Transverse colon (tissue), 4 donors: ENCODE measurements around the gene SLC1A1. TPM values are rescaled to one million over a fixed set of nuclear protein-coding genes. Genes with fewer than 3 reads are reported as not detected.

Source experiments
- DNase-seq: peaks from one replicate; pipeline ENCODE4 v3.0.0-alpha.2; 2019
- H3K27ac ChIP-seq, 4 donors: fragments of 200-600 bp; sonication (generic); 2 replicates each; pipeline ENCODE4 v1.5.1; 2016 to 2018; ENCODE audit warnings: inconsistent platforms in 4 of 4
- H3K27me3 ChIP-seq: fragments of 200-600 bp; sonication (generic); 2 replicates; pipeline ENCODE4 v1.5.1; 2017; ENCODE audit warnings: inconsistent platforms
- H3K36me3 ChIP-seq, 4 donors: fragments of 200-600 bp; sonication (generic); 2 replicates each; pipeline ENCODE4 v1.5.1; 2017 to 2019; ENCODE audit warnings: inconsistent platforms in 4 of 4
- H3K4me1 ChIP-seq, 4 donors: fragments of 200-600 bp; sonication (generic); 2 replicates each; pipeline ENCODE4 v1.5.1; 2017 to 2020; ENCODE audit warnings: inconsistent platforms in 4 of 4
- H3K4me3 ChIP-seq, 4 donors: fragments of 200-600 bp; sonication (generic); 1 replicate in 1 of 4; 2 replicates in 3 of 4; pipeline versions ENCODE4 v1.5.1 to v1.6.1; 2017 to 2019; ENCODE audit warnings: inconsistent platforms in 4 of 4
- H3K9me3 ChIP-seq, 2 donors: fragments of 200-600 bp; sonication (generic); 2 replicates each; pipeline ENCODE4 v1.5.1; 2017 to 2019; ENCODE audit warnings: inconsistent platforms in 2 of 2
- CTCF ChIP-seq, 5 experiments: fragments of 200-600 bp in 3 of 5; fragments of 450-650 bp in 2 of 5; sonication (generic) in 3 of 5; IDR thresholded peaks; 1 replicate in 2 of 5; 2 replicates in 3 of 5; pipeline ENCODE4 v1.5.1; 2016 to 2017; ENCODE audit warnings: antibody characterized with exemption in 5 of 5, inconsistent platforms in 3 of 5, mild to moderate bottlenecking in 2 of 5, moderate library complexity in 1 of 5
- EP300 ChIP-seq: sonication (generic); formaldehyde crosslinking; IDR thresholded peaks from one replicate; pipeline ENCODE4 v1.6.1; 2017; ENCODE audit warnings: antibody characterized with exemption, low read depth
- POLR2A ChIP-seq: fragments of 450-650 bp; IDR thresholded peaks from one replicate; pipeline ENCODE4 v1.6.1; 2016; ENCODE audit warnings: antibody characterized with exemption, mild to moderate bottlenecking, moderate library complexity
- POLR2AphosphoS5 ChIP-seq, 3 donors: sonication (generic); formaldehyde crosslinking; IDR thresholded peaks; one replicate each; pipeline ENCODE4 v1.6.1; 2016; ENCODE audit warnings: antibody characterized with exemption in 3 of 3
- WGBS, 2 donors: methylation state at CpG; one replicate each; pipeline ENCODE4 v1.1.5; 2018; ENCODE audit warnings: low coverage in 1 of 2; 5-methylcytosine and 5-hydroxymethylcytosine counted together
- in situ Hi-C, 4 donors: fragments of 200-750 bp; cut with MboI; loops; one replicate each; pipeline versions ENCODE4 v1.15.0 to v1.15.1; 2017; ENCODE audit warnings: low sequenced_read_pairs in 3 of 4, low pct_ligation_motif_present in 1 of 4, low pct_unique_long_range_greater_than_20kb in 1 of 4
- intact Hi-C: fragments of 100-400 bp; cut with DNase I; formaldehyde crosslinking; loops from one replicate; pipeline ENCODE4 v1.15.1; 2023; ENCODE audit warnings: low total_unique reads
- total RNA-seq, 4 donors: library from RNA; depleted of rRNA; stranded (reverse); fragments of >200 nt; gene quantifications; one replicate each; pipeline ENCODE4 v1.1.0, GENCODE V29; 2016

Gene SLC1A1
- total RNA-seq, 4 donors from 2014 or later: 0.80 to 63.2 (median 28.7) TPM

GRCh38 chr9:4576448-4576847, 86.2 kb downstream of the SLC1A1 start:
- no peak for DNase-seq
- H3K9me3 ChIP-seq: no peaks in the 10 kb centered on the region
- WGBS, 2 donors: 88 to 90% methylated on average over 5 to 8 of the region's 8 CpGs
- H3K4me3 ChIP-seq: no peak overlapping the region
- peaks cover 0 to 2% (median 0%) of the 10 kb centered on the region in 4 donors for H3K4me1 ChIP-seq
- H3K36me3 ChIP-seq: peaks cover 0 to 6% (median 0%) of the 10 kb centered on the region in 4 donors
- in situ Hi-C loops: no loop called here
- no peak overlapping the region for H3K27ac ChIP-seq
- intact Hi-C loops: no loop called here
- no peak for TF ChIP-seq POLR2A
- TF ChIP-seq CTCF (IDR thresholded peaks at IDR 0.05): no peak
- no peak for TF ChIP-seq EP300
- no peak for TF ChIP-seq POLR2AphosphoS5 (IDR thresholded peaks at IDR 0.05)
- no peaks in the 10 kb centered on the region for H3K27me3 ChIP-seq

GRCh38 chr9:4579001-4579400, 88.7 kb downstream of the SLC1A1 start:
- 73 to 78% methylated on average over 2 of the region's 2 CpGs for WGBS, 2 donors
- intact Hi-C loops (no loop called here), in situ Hi-C loops (no loop called here)
- peaks cover 0 to 6% (median 0%) of the 10 kb centered on the region in 4 donors for H3K36me3 ChIP-seq
- H3K27me3 ChIP-seq: no peaks in the 10 kb centered on the region
- H3K9me3 ChIP-seq: no peaks in the 10 kb centered on the region
- TF ChIP-seq EP300 (no peak), POLR2A (no peak), POLR2AphosphoS5 (IDR thresholded peaks at IDR 0.05) (no peak)
- no peak overlapping the region for H3K4me3 ChIP-seq
- no peak overlapping the region for H3K27ac ChIP-seq
- no peak for DNase-seq
- H3K4me1 ChIP-seq: peaks cover 0 to 2% (median 0%) of the 10 kb centered on the region in 4 donors

GRCh38 chr9:4581035-4581760, 90.9 kb downstream of the SLC1A1 start:
- H3K27me3 ChIP-seq: no peaks in the 10 kb centered on the region
- TF ChIP-seq POLR2A: no peak
- no peak for TF ChIP-seq CTCF (IDR thresholded peaks at IDR 0.05)
- TF ChIP-seq POLR2AphosphoS5 (IDR thresholded peaks at IDR 0.05): no peak
- TF ChIP-seq EP300: no peak
- intact Hi-C loops (loop anchor here (10.0 kb wide), 1 partner anchor 1736 kb away; the partner anchor contains the start of gene PUM3), in situ Hi-C loops (no loop called here)
- peaks cover 0 to 6% (median 0%) of the 10 kb centered on the region in 4 donors for H3K36me3 ChIP-seq
- DNase-seq: no peak
- 88 to 95% methylated on average over 2 of the region's 2 CpGs for WGBS, 2 donors
- H3K4me3 ChIP-seq: no peak overlapping the region
- H3K9me3 ChIP-seq: no peaks in the 10 kb centered on the region
- peaks cover 0 to 2% (median 0%) of the 10 kb centered on the region in 4 donors for H3K4me1 ChIP-seq
- H3K27ac ChIP-seq: no peak overlapping the region

- 86 to 100% methylated on average over 1 of the region's 1 CpG for whole genome bisulfite sequencing, 2 donors
- no peak overlapping the region for H3K27ac ChIP-seq
Observed at GRCh38 chr9:4581861-4582565, 91.7 kb downstream of the SLC1A1 start.

More at GRCh38 chr9:4581861-4582565, 91.7 kb downstream of the SLC1A1 start:
- intact Hi-C loops (loop anchor here (10.0 kb wide), 1 partner anchor 1737 kb away; the partner anchor contains the start of gene PUM3), in situ Hi-C loops (no loop called here)
- Histone ChIP-seq H3K9me3 (no peaks in the 10 kb centered on the region), H3K4me3 (no peak overlapping the region), H3K4me1 (peaks cover 0 to 2% (median 0%) of the 10 kb centered on the region in 4 donors), H3K36me3 (peaks cover 0 to 3% (median 0%) of the 10 kb centered on the region in 4 donors), H3K27me3 (no peaks in the 10 kb centered on the region)
- TF ChIP-seq POLR2AphosphoS5 (IDR thresholded peaks at IDR 0.05) (no peak), EP300 (no peak), POLR2A (no peak), CTCF (IDR thresholded peaks at IDR 0.05) (no peak)
- no peak for DNase-seq
